Glutamatergic neuron (in vitro differentiated cells): ENCODE data around the gene DYNLT3. TPM values are rescaled to one million over a fixed set of nuclear protein-coding genes. Genes with fewer than 3 reads are reported as not detected.

Experiments
- DNase-seq: peaks from one replicate; pipeline ENCODE4 v3.0.0; 2022
- H3K27ac Mint-ChIP-seq: one replicate; pipeline ENCODE4 v1.8.0; 2020; ENCODE audit warnings: mild to moderate bottlenecking, mixed read lengths, inconsistent platforms; ENCODE audit not compliant: unreplicated experiment
- H3K27me3 Mint-ChIP-seq: one replicate; pipeline ENCODE4 v1.8.0; 2020; ENCODE audit warnings: mild to moderate bottlenecking, moderate library complexity, mixed read lengths, inconsistent platforms; ENCODE audit not compliant: unreplicated experiment
- H3K36me3 Mint-ChIP-seq: one replicate; pipeline ENCODE4 v1.8.0; 2020; ENCODE audit warnings: mild to moderate bottlenecking, mixed read lengths, inconsistent platforms; ENCODE audit not compliant: unreplicated experiment
- H3K4me1 Mint-ChIP-seq: one replicate; pipeline ENCODE4 v1.8.0; 2020; ENCODE audit warnings: mild to moderate bottlenecking, low read depth, mixed read lengths, inconsistent platforms; ENCODE audit not compliant: unreplicated experiment
- H3K4me3 Mint-ChIP-seq: one replicate; pipeline ENCODE4 v1.8.0; 2020; ENCODE audit warnings: mild to moderate bottlenecking, mixed read lengths, inconsistent platforms; ENCODE audit not compliant: unreplicated experiment
- H3K9me3 Mint-ChIP-seq: one replicate; pipeline ENCODE4 v1.8.0; 2020; ENCODE audit warnings: mild to moderate bottlenecking, moderate library complexity, mixed read lengths, inconsistent platforms; ENCODE audit not compliant: unreplicated experiment
- total RNA-seq: library from RNA; stranded (reverse); fragmentation: NEBNext Ultra II Directional; extraction: Animal tissue kit (Norgen Biotek cat#: 25700); gene quantifications from one replicate; pipeline ENCODE4 v1.2.1, GENCODE V29; 2021; ENCODE audit not compliant: unreplicated experiment
- TF ChIP-seq, protein P1 (sequence below): fragments of 200-600 bp; sonication (generic); IDR thresholded peaks from one replicate; pipeline ENCODE4 v1.5.0; 2021; ENCODE audit not compliant: partially characterized antibody, unreplicated experiment

Gene DYNLT3
- total RNA-seq, 1 donor from 2014 or later: 13.4 TPM

DNA sequence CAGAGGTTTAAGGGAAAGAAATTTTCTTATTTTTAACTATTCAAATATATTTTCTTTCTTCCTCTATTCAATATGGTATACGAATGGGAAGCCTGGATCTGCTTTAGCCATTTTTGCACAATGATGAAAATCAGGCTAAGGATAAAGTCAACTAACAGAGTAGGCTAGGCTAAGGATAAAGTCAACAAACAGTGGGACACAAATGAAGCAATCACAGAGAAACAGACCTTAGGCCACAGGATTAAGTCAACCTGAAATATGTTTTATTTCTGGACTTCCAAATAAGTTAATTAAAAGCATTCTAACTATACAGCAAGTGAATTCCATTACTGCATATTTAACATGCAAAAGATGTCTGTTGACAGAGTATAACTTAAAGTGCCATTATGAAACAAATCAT is 17.0 kb downstream of the DYNLT3 start:
- Mint-ChIP-seq H3K27me3 (no peaks in the 10 kb centered on the region), H3K27ac (no peak overlapping the region), H3K4me1 (peaks cover 5% of the 10 kb centered on the region), H3K9me3 (no peaks in the 10 kb centered on the region), H3K36me3 (no peaks in the 10 kb centered on the region), H3K4me3 (no peak overlapping the region)
- TF ChIP-seq, protein P1, sequence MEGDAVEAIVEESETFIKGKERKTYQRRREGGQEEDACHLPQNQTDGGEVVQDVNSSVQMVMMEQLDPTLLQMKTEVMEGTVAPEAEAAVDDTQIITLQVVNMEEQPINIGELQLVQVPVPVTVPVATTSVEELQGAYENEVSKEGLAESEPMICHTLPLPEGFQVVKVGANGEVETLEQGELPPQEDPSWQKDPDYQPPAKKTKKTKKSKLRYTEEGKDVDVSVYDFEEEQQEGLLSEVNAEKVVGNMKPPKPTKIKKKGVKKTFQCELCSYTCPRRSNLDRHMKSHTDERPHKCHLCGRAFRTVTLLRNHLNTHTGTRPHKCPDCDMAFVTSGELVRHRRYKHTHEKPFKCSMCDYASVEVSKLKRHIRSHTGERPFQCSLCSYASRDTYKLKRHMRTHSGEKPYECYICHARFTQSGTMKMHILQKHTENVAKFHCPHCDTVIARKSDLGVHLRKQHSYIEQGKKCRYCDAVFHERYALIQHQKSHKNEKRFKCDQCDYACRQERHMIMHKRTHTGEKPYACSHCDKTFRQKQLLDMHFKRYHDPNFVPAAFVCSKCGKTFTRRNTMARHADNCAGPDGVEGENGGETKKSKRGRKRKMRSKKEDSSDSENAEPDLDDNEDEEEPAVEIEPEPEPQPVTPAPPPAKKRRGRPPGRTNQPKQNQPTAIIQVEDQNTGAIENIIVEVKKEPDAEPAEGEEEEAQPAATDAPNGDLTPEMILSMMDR: no peak
- no peak for DNase-seq

DNA sequence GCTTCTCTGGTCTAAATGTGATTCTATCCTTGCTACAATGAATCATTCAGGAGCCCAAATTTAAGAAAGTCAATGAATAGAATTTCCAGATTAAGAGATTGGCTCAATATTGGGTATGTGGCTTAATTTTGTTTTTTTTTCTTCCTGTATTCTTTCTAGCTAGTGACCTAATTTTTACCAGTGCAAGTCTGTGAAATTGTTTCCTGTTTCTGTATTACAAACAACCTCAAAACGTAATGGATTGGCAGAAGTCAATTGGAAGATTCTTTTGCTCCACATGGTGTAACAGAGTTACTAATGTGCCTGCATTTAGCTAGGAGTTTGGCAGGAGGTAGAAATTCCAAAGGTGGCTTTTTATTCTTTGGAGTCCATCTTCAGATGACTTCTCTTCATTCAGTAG is 17.6 kb downstream of the DYNLT3 start:
- Mint-ChIP-seq H3K4me3 (no peak overlapping the region), H3K27ac (no peak overlapping the region), H3K4me1 (peaks cover 5% of the 10 kb centered on the region), H3K9me3 (no peaks in the 10 kb centered on the region), H3K36me3 (no peaks in the 10 kb centered on the region), H3K27me3 (no peaks in the 10 kb centered on the region)
- TF ChIP-seq, protein P1: no peak
- no peak for DNase-seq

- TF ChIP-seq, protein P1: peak; percentile 79
- Mint-ChIP-seq H3K4me3 (no peak overlapping the region), H3K27ac (no peak overlapping the region), H3K4me1 (peaks cover 5% of the 10 kb centered on the region), H3K27me3 (no peaks in the 10 kb centered on the region), H3K36me3 (no peaks in the 10 kb centered on the region), H3K9me3 (no peaks in the 10 kb centered on the region)
- peak; percentile 43 for DNase-seq
Observed at GRCh38 chrX:37825215-37825842, 22.0 kb downstream of the DYNLT3 start.

GRCh38 chrX:37824491-37825214 is 22.7 kb downstream of the DYNLT3 start:
- DNase-seq: no peak
- Mint-ChIP-seq H3K4me1 (peaks cover 5% of the 10 kb centered on the region), H3K9me3 (no peaks in the 10 kb centered on the region), H3K27me3 (no peaks in the 10 kb centered on the region), H3K36me3 (no peaks in the 10 kb centered on the region), H3K4me3 (no peak overlapping the region), H3K27ac (no peak overlapping the region)
- TF ChIP-seq, protein P1: no peak

- H3K4me1 Mint-ChIP-seq: no peaks in the 10 kb centered on the region
- DNase-seq: no peak
- no peaks in the 10 kb centered on the region for H3K27me3 Mint-ChIP-seq
- H3K27ac Mint-ChIP-seq: no peak overlapping the region
- no peaks in the 10 kb centered on the region for H3K36me3 Mint-ChIP-seq
- TF ChIP-seq, protein P1: no peak
- H3K9me3 Mint-ChIP-seq: no peaks in the 10 kb centered on the region
- H3K4me3 Mint-ChIP-seq: no peak overlapping the region
Observed at GRCh38 chrX:37820646-37821045, 26.7 kb downstream of the DYNLT3 start.
